HepG2 (cell line): ENCODE measurements around the gene KAZALD1. TPM values are rescaled to one million over a fixed set of nuclear protein-coding genes. Genes with fewer than 3 reads are reported as not detected.
A peak's percentile ranks its signal among the peaks of the same experiment; 100 is the strongest.

ENCODE experiments used
- ATAC-seq: fragments of 200-7000 bp; cut with Tn5 transposase; 3 replicates; pipeline ENCODE4 v1.9.1; 2020; ENCODE audit warnings: mild to moderate bottlenecking, moderate library complexity
- BruUV-seq: library from RNA; stranded (reverse); fragments of 400-500 nt; replicated peaks from 2 replicates; lab custom pipeline; 2021; lab: Mats Ljungman, UMichigan
- CTCF ChIA-PET: fragments of 300-600 bp; formaldehyde crosslinking; extraction: SDS; loops from one replicate; lab custom pipeline; 2021; ENCODE audit warnings: low total read pairs, inconsistent platforms, low intra/inter-chr PET ratio; lab: Yijun Ruan, JAX
- POLR2A ChIA-PET: fragments of 350-600 bp; sonication (Branson Sonifier 250); formaldehyde crosslinking; loops from one replicate; lab custom pipeline; 2020; ENCODE audit warnings: antibody characterized with exemption, inconsistent platforms; lab: Yijun Ruan, JAX
- DNase-seq: peaks from one replicate; pipeline ENCODE4 v3.0.0-alpha.2; 2015; ENCODE audit warnings: low spot score
- FAIRE-seq: peaks from 3 replicates; lab custom pipeline; 2011; peaks lifted over from hg19 to GRCh38; lab: Jason Lieb, UNC
- H2AFZ ChIP-seq: one replicate; pipeline ENCODE4 v1.6.1; 2011; ENCODE audit warnings: low read length, inconsistent platforms
- H3K27ac ChIP-seq: fragments of 300-600 bp; 3 replicates; pipeline ENCODE4 v1.8.0; 2011; ENCODE audit warnings: mixed run types, mild to moderate bottlenecking, mixed read lengths, low read length, inconsistent platforms; ENCODE audit not compliant: insufficient read depth; ENCODE audit errors: extremely low read length
- H3K27me3 ChIP-seq, 2 experiments: fragments of 200-600 bp in 1 of 2; 2 replicates in 1 of 2; 3 replicates in 1 of 2; pipeline versions ENCODE4 v1.6.0 to v1.8.0; 2011; ENCODE audit warnings: low read length in 2 of 2, mild to moderate bottlenecking in 2 of 2, moderate library complexity in 2 of 2, inconsistent platforms in 1 of 2; ENCODE audit not compliant: insufficient read depth in 2 of 2, control insufficient read depth in 1 of 2
- H3K36me3 ChIP-seq, 2 experiments: fragments of 200-600 bp in 1 of 2; replicated peaks in 1 of 2; 2 replicates in 1 of 2; 3 replicates in 1 of 2; pipeline versions ENCODE4 v1.5.1 to v1.8.0; 2011; ENCODE audit warnings: low read length in 2 of 2, inconsistent platforms in 1 of 2; ENCODE audit not compliant: insufficient read depth in 2 of 2, control insufficient read depth in 1 of 2
- H3K4me1 ChIP-seq: 2 replicates; pipeline ENCODE4 v1.5.1; 2012; ENCODE audit warnings: low read length, inconsistent platforms; ENCODE audit not compliant: insufficient read depth
- H3K4me2 ChIP-seq: 2 replicates; pipeline ENCODE4 v1.6.0; 2011; ENCODE audit warnings: low read depth, low read length, inconsistent platforms
- H3K4me3 ChIP-seq, 3 experiments: fragments of 200-600 bp in 1 of 3; sonication (generic), shearing (Covaris generic) in 1 of 3; replicated peaks in 1 of 3; 2 replicates each; pipeline ENCODE4 v1.5.1; 2011 to 2016; ENCODE audit warnings: low read length in 3 of 3, inconsistent platforms in 2 of 3, low read depth in 2 of 3, mild to moderate bottlenecking in 2 of 3, control low read depth in 1 of 3, mixed read lengths in 1 of 3; ENCODE audit not compliant: insufficient read depth in 1 of 3
- H3K79me2 ChIP-seq: one replicate; pipeline ENCODE4 v1.6.1; 2011; ENCODE audit warnings: low read length, inconsistent platforms; ENCODE audit not compliant: insufficient read depth
- H3K9ac ChIP-seq: 2 replicates; pipeline ENCODE4 v1.6.0; 2011; ENCODE audit warnings: mild to moderate bottlenecking, low read depth, low read length, inconsistent platforms; ENCODE audit not compliant: insufficient read depth
- H3K9me3 ChIP-seq: 2 replicates; pipeline ENCODE4 v1.5.1; 2012; ENCODE audit warnings: mild to moderate bottlenecking, low read length
- H4K20me1 ChIP-seq: 2 replicates; pipeline ENCODE4 v1.6.0; 2011; ENCODE audit warnings: inconsistent platforms, mild to moderate bottlenecking, low read length, moderate library complexity; ENCODE audit not compliant: insufficient read depth
- ASH2L ChIP-seq: fragments of 300-600, 200-600 bp; sonication (generic); IDR thresholded peaks from 2 replicates; pipeline ENCODE4 v1.7.0; 2017; ENCODE audit warnings: low read depth, mild to moderate bottlenecking, moderate library complexity, mixed read lengths, low read length; ENCODE audit not compliant: insufficient read length
- HOXA7 ChIP-seq: sonication (generic); formaldehyde crosslinking; IDR thresholded peaks from 2 replicates; pipeline ENCODE4 v1.8.1; 2022; ENCODE audit warnings: mild to moderate bottlenecking, missing genetic modification reagents, moderate library complexity
- ZNF274 ChIP-seq: sonication (generic); formaldehyde crosslinking; IDR thresholded peaks from 2 replicates; pipeline ENCODE4 v1.5.1; 2020; ENCODE audit warnings: mild to moderate bottlenecking, missing genetic modification reagents
- ZNF558 ChIP-seq: sonication (generic); formaldehyde crosslinking; IDR thresholded peaks from 2 replicates; pipeline ENCODE4 v1.9.0; 2022; ENCODE audit warnings: mild to moderate bottlenecking, missing genetic modification reagents, borderline replicate concordance
- WGBS: methylation state at CpG from one replicate; pipeline ENCODE4 v1.1.6; 2017; ENCODE audit warnings: low lambda C conversion rate; 5-methylcytosine and 5-hydroxymethylcytosine counted together
- in situ Hi-C: cut with HindIII; loops from 2 replicates; pipeline ENCODE4 v1.10.0; 2017; ENCODE audit warnings: low pct_unique_long_range_greater_than_20kb; ENCODE audit not compliant: extremely low pct_ligation_motif_present
- intact Hi-C: fragments of 100-400 bp; cut with micrococcal nuclease; formaldehyde crosslinking; loops from one replicate; pipeline ENCODE4 v1.10.0; 2022; ENCODE audit not compliant: unreplicated experiment
- polyA plus RNA-seq, 8 experiments: library from polyadenylated mRNA; depleted of rRNA in 3 of 8; stranded (reverse) in 7 of 8; unstranded in 1 of 8; fragments of >200 nt; fragmentation: Illumina TruSeq in 4 of 8; extraction: Trizol in 4 of 8; gene quantifications; 2 replicates each; pipeline versions ENCODE4 v1.2.1 to v1.2.3, GENCODE V29; 2011 to 2016; ENCODE audit warnings: low read depth in 4 of 8, missing spikeins in 1 of 8, mixed read lengths in 1 of 8; ENCODE audit not compliant: insufficient read depth in 1 of 8
- total RNA-seq, 5 experiments: library from RNA; depleted of rRNA; stranded (reverse); fragments of >200 nt; fragmentation: Illumina TruSeq; extraction: Trizol; gene quantifications; 2 replicates each; pipeline ENCODE4 v1.2.3, GENCODE V29; 2016; ENCODE audit warnings: low read depth in 1 of 5
- TF ChIP-seq, protein P1 (sequence below): sonication (generic); formaldehyde crosslinking; conservative IDR thresholded peaks from 2 replicates; pipeline ENCODE4 v1.4.0; 2020; ENCODE audit warnings: missing genetic modification reagents
- TF ChIP-seq, protein P2 (sequence below): sonication (generic); formaldehyde crosslinking; IDR thresholded peaks from 2 replicates; pipeline ENCODE4 v1.4.0; 2020; ENCODE audit warnings: missing genetic modification reagents
- TF ChIP-seq, protein P3 (sequence below), 2 experiments: fragments of 450-650 bp in 1 of 2; sonication (generic) in 1 of 2; formaldehyde crosslinking in 1 of 2; IDR thresholded peaks; 2 replicates each; pipeline versions ENCODE4 v1.6.1 to v1.8.0; 2016 to 2022; ENCODE audit warnings: antibody characterized with exemption in 1 of 2, mild to moderate bottlenecking in 1 of 2, missing genetic modification reagents in 1 of 2

KAZALD1 gene
- total and polyA plus RNA-seq, 2 of the 13 experiments (the other 11 are each of a cell fraction or from before 2014, with no cell fraction given) = 16.7 to 27.7 TPM

DNA sequence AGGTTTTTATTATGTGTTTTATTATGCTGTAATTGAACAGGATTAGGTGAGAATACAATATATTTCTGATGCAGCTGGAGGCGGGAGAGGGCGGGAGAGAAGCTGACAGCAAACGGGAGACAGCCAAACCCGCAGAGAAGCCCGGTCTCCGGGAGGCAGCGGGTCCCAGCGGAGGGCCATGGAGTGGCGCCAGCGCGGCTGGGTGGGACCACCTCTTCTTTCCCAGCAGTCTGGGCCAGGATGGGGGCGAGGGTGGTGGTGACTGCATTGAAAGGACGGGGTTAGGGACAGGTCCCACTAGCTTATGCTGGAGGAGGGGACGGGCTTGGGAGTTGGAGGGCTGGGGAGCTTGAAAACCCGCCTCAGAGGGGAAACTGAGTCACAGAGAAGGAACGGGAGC is 14.5 kb upstream of the KAZALD1 start:
- POLR2A ChIA-PET = interaction anchor here (0.8 to 2.8 kb wide), 5 partner anchors 14 to 95 kb away, joined by 3 to 20 read pairs (median 4); partner anchors contain the start of gene KAZALD1
- TF ChIP-seq, protein P1, sequence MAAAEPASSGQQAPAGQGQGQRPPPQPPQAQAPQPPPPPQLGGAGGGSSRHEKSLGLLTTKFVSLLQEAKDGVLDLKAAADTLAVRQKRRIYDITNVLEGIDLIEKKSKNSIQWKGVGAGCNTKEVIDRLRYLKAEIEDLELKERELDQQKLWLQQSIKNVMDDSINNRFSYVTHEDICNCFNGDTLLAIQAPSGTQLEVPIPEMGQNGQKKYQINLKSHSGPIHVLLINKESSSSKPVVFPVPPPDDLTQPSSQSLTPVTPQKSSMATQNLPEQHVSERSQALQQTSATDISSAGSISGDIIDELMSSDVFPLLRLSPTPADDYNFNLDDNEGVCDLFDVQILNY (CRISPR knock-in tag) = no peak
- TF ChIP-seq ZNF274 (no peak), ZNF558 (no peak), HOXA7 (no peak), ASH2L (no peak)
- TF ChIP-seq, protein P2, sequence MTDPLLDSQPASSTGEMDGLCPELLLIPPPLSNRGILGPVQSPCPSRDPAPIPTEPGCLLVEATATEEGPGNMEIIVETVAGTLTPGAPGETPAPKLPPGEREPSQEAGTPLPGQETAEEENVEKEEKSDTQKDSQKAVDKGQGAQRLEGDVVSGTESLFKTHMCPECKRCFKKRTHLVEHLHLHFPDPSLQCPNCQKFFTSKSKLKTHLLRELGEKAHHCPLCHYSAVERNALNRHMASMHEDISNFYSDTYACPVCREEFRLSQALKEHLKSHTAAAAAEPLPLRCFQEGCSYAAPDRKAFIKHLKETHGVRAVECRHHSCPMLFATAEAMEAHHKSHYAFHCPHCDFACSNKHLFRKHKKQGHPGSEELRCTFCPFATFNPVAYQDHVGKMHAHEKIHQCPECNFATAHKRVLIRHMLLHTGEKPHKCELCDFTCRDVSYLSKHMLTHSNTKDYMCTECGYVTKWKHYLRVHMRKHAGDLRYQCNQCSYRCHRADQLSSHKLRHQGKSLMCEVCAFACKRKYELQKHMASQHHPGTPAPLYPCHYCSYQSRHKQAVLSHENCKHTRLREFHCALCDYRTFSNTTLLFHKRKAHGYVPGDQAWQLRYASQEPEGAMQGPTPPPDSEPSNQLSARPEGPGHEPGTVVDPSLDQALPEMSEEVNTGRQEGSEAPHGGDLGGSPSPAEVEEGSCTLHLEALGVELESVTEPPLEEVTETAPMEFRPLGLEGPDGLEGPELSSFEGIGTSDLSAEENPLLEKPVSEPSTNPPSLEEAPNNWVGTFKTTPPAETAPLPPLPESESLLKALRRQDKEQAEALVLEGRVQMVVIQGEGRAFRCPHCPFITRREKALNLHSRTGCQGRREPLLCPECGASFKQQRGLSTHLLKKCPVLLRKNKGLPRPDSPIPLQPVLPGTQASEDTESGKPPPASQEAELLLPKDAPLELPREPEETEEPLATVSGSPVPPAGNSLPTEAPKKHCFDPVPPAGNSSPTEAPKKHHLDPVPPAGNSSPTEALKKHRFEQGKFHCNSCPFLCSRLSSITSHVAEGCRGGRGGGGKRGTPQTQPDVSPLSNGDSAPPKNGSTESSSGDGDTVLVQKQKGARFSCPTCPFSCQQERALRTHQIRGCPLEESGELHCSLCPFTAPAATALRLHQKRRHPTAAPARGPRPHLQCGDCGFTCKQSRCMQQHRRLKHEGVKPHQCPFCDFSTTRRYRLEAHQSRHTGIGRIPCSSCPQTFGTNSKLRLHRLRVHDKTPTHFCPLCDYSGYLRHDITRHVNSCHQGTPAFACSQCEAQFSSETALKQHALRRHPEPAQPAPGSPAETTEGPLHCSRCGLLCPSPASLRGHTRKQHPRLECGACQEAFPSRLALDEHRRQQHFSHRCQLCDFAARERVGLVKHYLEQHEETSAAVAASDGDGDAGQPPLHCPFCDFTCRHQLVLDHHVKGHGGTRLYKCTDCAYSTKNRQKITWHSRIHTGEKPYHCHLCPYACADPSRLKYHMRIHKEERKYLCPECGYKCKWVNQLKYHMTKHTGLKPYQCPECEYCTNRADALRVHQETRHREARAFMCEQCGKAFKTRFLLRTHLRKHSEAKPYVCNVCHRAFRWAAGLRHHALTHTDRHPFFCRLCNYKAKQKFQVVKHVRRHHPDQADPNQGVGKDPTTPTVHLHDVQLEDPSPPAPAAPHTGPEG = no peak
- TF ChIP-seq, protein P3, sequence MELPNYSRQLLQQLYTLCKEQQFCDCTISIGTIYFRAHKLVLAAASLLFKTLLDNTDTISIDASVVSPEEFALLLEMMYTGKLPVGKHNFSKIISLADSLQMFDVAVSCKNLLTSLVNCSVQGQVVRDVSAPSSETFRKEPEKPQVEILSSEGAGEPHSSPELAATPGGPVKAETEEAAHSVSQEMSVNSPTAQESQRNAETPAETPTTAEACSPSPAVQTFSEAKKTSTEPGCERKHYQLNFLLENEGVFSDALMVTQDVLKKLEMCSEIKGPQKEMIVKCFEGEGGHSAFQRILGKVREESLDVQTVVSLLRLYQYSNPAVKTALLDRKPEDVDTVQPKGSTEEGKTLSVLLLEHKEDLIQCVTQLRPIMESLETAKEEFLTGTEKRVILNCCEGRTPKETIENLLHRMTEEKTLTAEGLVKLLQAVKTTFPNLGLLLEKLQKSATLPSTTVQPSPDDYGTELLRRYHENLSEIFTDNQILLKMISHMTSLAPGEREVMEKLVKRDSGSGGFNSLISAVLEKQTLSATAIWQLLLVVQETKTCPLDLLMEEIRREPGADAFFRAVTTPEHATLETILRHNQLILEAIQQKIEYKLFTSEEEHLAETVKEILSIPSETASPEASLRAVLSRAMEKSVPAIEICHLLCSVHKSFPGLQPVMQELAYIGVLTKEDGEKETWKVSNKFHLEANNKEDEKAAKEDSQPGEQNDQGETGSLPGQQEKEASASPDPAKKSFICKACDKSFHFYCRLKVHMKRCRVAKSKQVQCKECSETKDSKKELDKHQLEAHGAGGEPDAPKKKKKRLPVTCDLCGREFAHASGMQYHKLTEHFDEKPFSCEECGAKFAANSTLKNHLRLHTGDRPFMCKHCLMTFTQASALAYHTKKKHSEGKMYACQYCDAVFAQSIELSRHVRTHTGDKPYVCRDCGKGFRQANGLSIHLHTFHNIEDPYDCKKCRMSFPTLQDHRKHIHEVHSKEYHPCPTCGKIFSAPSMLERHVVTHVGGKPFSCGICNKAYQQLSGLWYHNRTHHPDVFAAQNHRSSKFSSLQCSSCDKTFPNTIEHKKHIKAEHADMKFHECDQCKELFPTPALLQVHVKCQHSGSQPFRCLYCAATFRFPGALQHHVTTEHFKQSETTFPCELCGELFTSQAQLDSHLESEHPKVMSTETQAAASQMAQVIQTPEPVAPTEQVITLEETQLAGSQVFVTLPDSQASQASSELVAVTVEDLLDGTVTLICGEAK (IDR thresholded peaks at IDR 0.05) = no peak
- TF ChIP-seq, protein P3 (CRISPR knock-in tag; IDR thresholded peaks at IDR 0.05) = no peak

More for the DNA sequence above, 14.5 kb upstream of the KAZALD1 start:
- Histone ChIP-seq H3K27ac (no peak overlapping the region), H3K4me3 (peak overlapping the region in 2 of 3 experiments; percentile 43 to 61; a peak in 3 of 6 replicates), H2AFZ (no peak overlapping the region), H4K20me1 (no peaks in the 10 kb centered on the region), H3K9ac (no peak overlapping the region), H3K9me3 (no peaks in the 10 kb centered on the region), H3K79me2 (no peaks in the 10 kb centered on the region), H3K36me3 (no peaks in the 10 kb centered on the region), H3K27me3 (no peaks in the 10 kb centered on the region; a peak in 1 of 5 replicates), H3K4me2 (peak overlapping the region; percentile 94), H3K4me1 (peaks cover 50% of the 10 kb centered on the region)
- BruUV-seq = no TSS peak
- DNase-seq (no peak), FAIRE-seq (no peak), ATAC-seq (no peak)
- in situ Hi-C loops (no loop called here), intact Hi-C loops (no loop called here)
- WGBS = 54% methylated on average over 16 of the region's 16 CpGs
- CTCF ChIA-PET = no interaction called here
